Lower leg skin (tissue), 3 donors: ENCODE data around the gene RNF121.

Experiments used
- CTCF ChIP-seq, 3 donors: fragments of 450-650 bp; IDR thresholded peaks; one replicate each; pipeline ENCODE4 v1.5.1; 2016; ENCODE audit warnings: antibody characterized with exemption in 3 of 3, mild to moderate bottlenecking in 3 of 3, moderate library complexity in 2 of 3
- POLR2A ChIP-seq, 2 donors: fragments of 450-650 bp; IDR thresholded peaks; one replicate each; pipeline ENCODE4 v1.6.1; 2016 to 2017; ENCODE audit warnings: antibody characterized with exemption in 2 of 2, mild to moderate bottlenecking in 1 of 2, moderate library complexity in 1 of 2

GRCh38 chr11:72002841-72003775 is 74.3 kb downstream of the RNF121 start:
- no peak for TF ChIP-seq CTCF (IDR thresholded peaks at IDR 0.05)
- no peak for TF ChIP-seq POLR2A (IDR thresholded peaks at IDR 0.05)
